K562 (cell line): Measurements from ENCODE around the gene PRR14L. TPM values are rescaled to one million over a fixed set of nuclear protein-coding genes. Genes with fewer than 3 reads are reported as not detected.
A peak's percentile ranks its signal among the peaks of the same experiment; 100 is the strongest.

Experiments used
- ATF2 ChIP-seq: sonication (generic); formaldehyde crosslinking; IDR thresholded peaks from 2 replicates; pipeline ENCODE4 v1.8.1; 2022; ENCODE audit warnings: missing genetic modification reagents
- C11orf30 ChIP-seq: fragments of 450-650 bp; IDR thresholded peaks from 2 replicates; pipeline ENCODE4 v1.6.1; 2016; ENCODE audit warnings: low read depth, mild to moderate bottlenecking
- CEBPB ChIP-seq: fragments of 450-650 bp; IDR thresholded peaks from 2 replicates; pipeline ENCODE4 v1.6.1; 2016; ENCODE audit warnings: missing genetic modification characterization, missing compliant biosample characterization
- EGR1 ChIP-seq: fragments of 450-650 bp; conservative IDR thresholded peaks from 2 replicates; pipeline ENCODE4 v1.6.1; 2017; ENCODE audit warnings: mild to moderate bottlenecking
- EHMT2 ChIP-seq: fragments of 450-650 bp; IDR thresholded peaks from 2 replicates; pipeline ENCODE4 v1.6.1; 2018; ENCODE audit warnings: antibody characterized with exemption
- GATAD2A ChIP-seq: fragments of 450-650 bp; IDR thresholded peaks from 2 replicates; pipeline ENCODE4 v1.6.1; 2017
- HMG20B ChIP-seq: fragments of 250-450 bp; sonication (Bioruptor Pico); IDR thresholded peaks from 2 replicates; pipeline ENCODE4 v1.5.0; 2021; ENCODE audit warnings: mild to moderate bottlenecking
- MAZ ChIP-seq, 2 experiments: fragments of 450-650 bp in 1 of 2; sonication (generic) in 1 of 2; formaldehyde crosslinking; IDR thresholded peaks in 1 of 2; conservative IDR thresholded peaks in 1 of 2; 2 replicates each; pipeline versions ENCODE4 v1.4.0 to v1.5.0; 2020; ENCODE audit warnings: mild to moderate bottlenecking in 1 of 2, missing genetic modification reagents in 1 of 2
- NEUROD1 ChIP-seq: fragments of 150-350 bp; IDR thresholded peaks from 2 replicates; pipeline ENCODE4 v1.6.1; 2014; ENCODE audit warnings: borderline replicate concordance, low read length, low read depth; ENCODE audit not compliant: partially characterized antibody
- POLR2AphosphoS5 ChIP-seq: IDR thresholded peaks from 2 replicates; pipeline ENCODE4 v1.6.1; 2011; ENCODE audit warnings: mild to moderate bottlenecking, low read depth, low read length, moderate library complexity; ENCODE audit not compliant: control insufficient read depth, insufficient read depth
- SMARCC2 ChIP-seq: fragments of 450-650 bp; IDR thresholded peaks from 2 replicates; pipeline ENCODE4 v1.6.1; 2017; ENCODE audit warnings: antibody characterized with exemption, moderate library complexity, mild to moderate bottlenecking, low read depth
- TEAD2 ChIP-seq: fragments of 450-650 bp; IDR thresholded peaks from 2 replicates; pipeline ENCODE4 v1.6.1; 2016; ENCODE audit warnings: missing genetic modification characterization, control low read depth, missing compliant biosample characterization
- TFAP4 ChIP-seq: sonication (generic); formaldehyde crosslinking; IDR thresholded peaks from 2 replicates; pipeline ENCODE4 v1.8.0; 2022; ENCODE audit warnings: missing genetic modification reagents, mild to moderate bottlenecking, moderate library complexity, borderline replicate concordance
- ZKSCAN8 ChIP-seq: fragments of 200-800 bp; sonication (Bioruptor generic); IDR thresholded peaks from 2 replicates; pipeline ENCODE4 v1.6.1; 2016; ENCODE audit warnings: missing genetic modification characterization, missing compliant biosample characterization
- ZNF384 ChIP-seq: IDR thresholded peaks from 2 replicates; pipeline ENCODE4 v1.6.1; 2012; ENCODE audit warnings: low read depth, low read length, improper control_type of control experiment
- ZNF395 ChIP-seq: fragments of 200-800 bp; sonication (Bioruptor generic); IDR thresholded peaks from 2 replicates; pipeline ENCODE4 v1.6.1; 2017; ENCODE audit warnings: missing genetic modification characterization, missing compliant biosample characterization
- ZNF551 ChIP-seq: fragments of 250-450 bp; sonication (Bioruptor Pico); IDR thresholded peaks from 2 replicates; pipeline ENCODE4 v1.5.0; 2021; ENCODE audit warnings: mild to moderate bottlenecking, moderate library complexity
- ZNF696 ChIP-seq: fragments of 250-450 bp; sonication (Bioruptor Pico); conservative IDR thresholded peaks from 2 replicates; pipeline ENCODE4 v1.4.0; 2020; ENCODE audit warnings: mild to moderate bottlenecking, moderate library complexity
- ZNF717 ChIP-seq: fragments of 250-450 bp; sonication (Bioruptor Pico); IDR thresholded peaks from 2 replicates; pipeline ENCODE4 v1.5.0; 2021
- ZNF764 ChIP-seq: fragments of 250-450 bp; sonication (Bioruptor Pico); IDR thresholded peaks from 2 replicates; pipeline ENCODE4 v1.4.0; 2020; ENCODE audit warnings: low read depth, mild to moderate bottlenecking, moderate library complexity
- ZNF79 ChIP-seq: fragments of 250-450 bp; sonication (Bioruptor Pico); IDR thresholded peaks from 2 replicates; pipeline ENCODE4 v1.4.0; 2020; ENCODE audit warnings: low read depth, mild to moderate bottlenecking, moderate library complexity
- polyA plus RNA-seq, 8 experiments: library from polyadenylated mRNA; depleted of rRNA in 4 of 8; stranded (reverse) in 5 of 8; unstranded in 3 of 8; fragments of >200 nt; fragmentation: Nextera tagmentation in 2 of 8; fragmentation: Illumina TruSeq in 1 of 8; extraction: Ambion mirVana in 2 of 8; extraction: Trizol in 1 of 8; gene quantifications; 2 replicates each; pipeline versions ENCODE4 v1.2.1 to v1.2.3, GENCODE V29; 2011 to 2014; ENCODE audit warnings: inconsistent platforms in 1 of 8, missing spikeins in 1 of 8
- total RNA-seq, 7 experiments: library from RNA; depleted of rRNA in 6 of 7; stranded (reverse); fragments of >200 nt in 6 of 7; fragmentation: Illumina TruSeq in 2 of 7; extraction: Trizol in 2 of 7; gene quantifications; 2 replicates each; pipeline versions ENCODE4 v1.2.1 to v1.2.3, GENCODE V29; 2011 to 2021; ENCODE audit warnings: low replicate concordance in 1 of 7
- TF ChIP-seq, protein P1 (sequence below): fragments of 250-450 bp; sonication (Bioruptor Pico); IDR thresholded peaks from 2 replicates; pipeline ENCODE4 v1.8.0; 2022; ENCODE audit warnings: moderate library complexity, mild to moderate bottlenecking, inconsistent platforms
- TF ChIP-seq, protein P2 (sequence below): sonication (generic); formaldehyde crosslinking; IDR thresholded peaks from 2 replicates; pipeline ENCODE4 v1.8.0; 2022; ENCODE audit warnings: mild to moderate bottlenecking, missing genetic modification reagents

The PRR14L gene
- total and polyA plus RNA-seq, 9 of the 15 experiments (the other 6 are each of a cell fraction or from before 2014, with no cell fraction given), result 2.8 to 36.3 (median 12.3) TPM

GRCh38 chr22:31661851-31662667 is 87.9 kb downstream of the PRR14L start, which contains the start of gene PISD (continued):
- TF ChIP-seq ZNF551 (CRISPR knock-in tag), result no peak
- peak; percentile 30; the same call in 1 of the 2 replicates for TF ChIP-seq POLR2AphosphoS5
- TF ChIP-seq CEBPB (tag), result no peak
- peak in 1 of 2 experiments; percentile 47; a peak in 1 of 4 replicates for TF ChIP-seq MAZ (CRISPR knock-in tag; conservative IDR thresholded peaks at IDR 0.05 in 1 of 2, IDR thresholded peaks at IDR 0.05 in 1 of 2)
- TF ChIP-seq ZKSCAN8 (CRISPR knock-in tag), result no peak
- no peak for TF ChIP-seq ZNF395 (CRISPR knock-in tag)
- TF ChIP-seq EHMT2, result no peak
- TF ChIP-seq, protein P1, sequence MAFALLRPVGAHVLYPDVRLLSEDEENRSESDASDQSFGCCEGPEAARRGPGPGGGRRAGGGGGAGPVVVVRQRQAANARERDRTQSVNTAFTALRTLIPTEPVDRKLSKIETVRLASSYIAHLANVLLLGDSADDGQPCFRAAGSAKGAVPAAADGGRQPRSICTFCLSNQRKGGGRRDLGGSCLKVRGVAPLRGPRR, result no peak
- TF ChIP-seq ATF2 (CRISPR knock-in tag), result no peak
- TF ChIP-seq C11orf30, result peak; percentile 96
- no peak for TF ChIP-seq NEUROD1
- TF ChIP-seq GATAD2A, result no peak
- no peak for TF ChIP-seq ZNF764 (CRISPR knock-in tag)
- no peak for TF ChIP-seq ZNF717 (CRISPR knock-in tag)
- peak; percentile 47; the same call in 1 of the 2 replicates for TF ChIP-seq TFAP4 (CRISPR knock-in tag)
- peak; percentile 27; the same call in 1 of the 2 replicates for TF ChIP-seq EGR1
- TF ChIP-seq, protein P2, sequence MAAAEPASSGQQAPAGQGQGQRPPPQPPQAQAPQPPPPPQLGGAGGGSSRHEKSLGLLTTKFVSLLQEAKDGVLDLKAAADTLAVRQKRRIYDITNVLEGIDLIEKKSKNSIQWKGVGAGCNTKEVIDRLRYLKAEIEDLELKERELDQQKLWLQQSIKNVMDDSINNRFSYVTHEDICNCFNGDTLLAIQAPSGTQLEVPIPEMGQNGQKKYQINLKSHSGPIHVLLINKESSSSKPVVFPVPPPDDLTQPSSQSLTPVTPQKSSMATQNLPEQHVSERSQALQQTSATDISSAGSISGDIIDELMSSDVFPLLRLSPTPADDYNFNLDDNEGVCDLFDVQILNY, result peak; percentile 44; the same call in 1 of the 2 replicates
- TF ChIP-seq ZNF79, result no peak
- TF ChIP-seq HMG20B (CRISPR knock-in tag), result no peak
- TF ChIP-seq TEAD2, result no peak
- TF ChIP-seq ZNF384, result no peak
- TF ChIP-seq ZNF696 (CRISPR knock-in tag), result no peak
- no peak for TF ChIP-seq SMARCC2
